Mucosa of rectum (tissue), 2 donors: ENCODE measurements around the gene THRAP3.

Source experiments
- H3K27ac ChIP-seq, 2 donors: one replicate each; pipeline ENCODE4 v1.7.0; 2013; ENCODE audit warnings: inconsistent platforms in 2 of 2, low read depth in 2 of 2, low read length in 2 of 2
- H3K27me3 ChIP-seq, 2 donors: one replicate each; pipeline ENCODE4 v1.7.0; 2013; ENCODE audit warnings: low read length in 2 of 2; ENCODE audit not compliant: control insufficient read depth in 2 of 2, insufficient read depth in 2 of 2
- H3K36me3 ChIP-seq, 2 donors: one replicate each; pipeline ENCODE4 v1.7.0; 2013; ENCODE audit warnings: low read length in 2 of 2; ENCODE audit not compliant: control insufficient read depth in 2 of 2, insufficient read depth in 2 of 2
- H3K4me1 ChIP-seq, 2 donors: one replicate each; pipeline ENCODE4 v1.7.0; 2013; ENCODE audit warnings: low read length in 2 of 2, mild to moderate bottlenecking in 1 of 2; ENCODE audit not compliant: control insufficient read depth in 2 of 2, insufficient read depth in 2 of 2
- H3K4me3 ChIP-seq, 2 donors: one replicate each; pipeline ENCODE4 v1.7.0; 2013; ENCODE audit warnings: low read length in 2 of 2
- H3K9ac ChIP-seq, 2 donors: one replicate each; pipeline ENCODE4 v1.7.0; 2013; ENCODE audit warnings: low read length in 2 of 2, low read depth in 1 of 2, mild to moderate bottlenecking in 1 of 2
- H3K9me3 ChIP-seq, 2 donors: one replicate each; pipeline ENCODE4 v1.7.0; 2013; ENCODE audit warnings: low read length in 2 of 2; ENCODE audit not compliant: control insufficient read depth in 2 of 2
- donor health status: healthy.
- donor health status: Normal muscosa, but diverticular disease.

The THRAP3 gene

GRCh38 chr1:36337830-36338229 is 113.6 kb downstream of the THRAP3 start:
- Histone ChIP-seq H3K9me3 (no peaks in the 10 kb centered on the region), H3K36me3 (peaks cover 13 to 17% of the 10 kb centered on the region in 2 donors), H3K4me1 (peaks cover 0 to 6% of the 10 kb centered on the region in 2 donors), H3K27ac (no peak overlapping the region), H3K9ac (no peak overlapping the region), H3K4me3 (no peak overlapping the region), H3K27me3 (no peaks in the 10 kb centered on the region)

- Histone ChIP-seq H3K4me1 (peaks cover 0 to 6% of the 10 kb centered on the region in 2 donors), H3K9me3 (no peaks in the 10 kb centered on the region), H3K9ac (no peak overlapping the region), H3K36me3 (peaks cover 20 to 23% of the 10 kb centered on the region in 2 donors), H3K4me3 (no peak overlapping the region), H3K27me3 (no peaks in the 10 kb centered on the region), H3K27ac (no peak overlapping the region)
Measured at GRCh38 chr1:36339215-36339614, 115.0 kb downstream of the THRAP3 start.

GRCh38 chr1:36339615-36340014 is 115.4 kb downstream of the THRAP3 start:
- no peak overlapping the region for H3K27ac ChIP-seq
- H3K27me3 ChIP-seq: no peaks in the 10 kb centered on the region
- H3K4me3 ChIP-seq: no peak overlapping the region
- no peaks in the 10 kb centered on the region for H3K9me3 ChIP-seq
- peaks cover 24 to 27% of the 10 kb centered on the region in 2 donors for H3K36me3 ChIP-seq
- H3K9ac ChIP-seq: no peak overlapping the region
- peaks cover 0 to 6% of the 10 kb centered on the region in 2 donors for H3K4me1 ChIP-seq

- Histone ChIP-seq H3K27ac (no peak overlapping the region), H3K9ac (no peak overlapping the region), H3K9me3 (no peaks in the 10 kb centered on the region), H3K4me1 (peaks cover 0 to 6% of the 10 kb centered on the region in 2 donors), H3K4me3 (no peak overlapping the region), H3K36me3 (peaks cover 32 to 43% of the 10 kb centered on the region in 2 donors), H3K27me3 (no peaks in the 10 kb centered on the region)
Measured at GRCh38 chr1:36341626-36342320, 117.5 kb downstream of the THRAP3 start.

GRCh38 chr1:36342426-36343185 is 118.4 kb downstream of the THRAP3 start:
- Histone ChIP-seq H3K27ac (no peak overlapping the region), H3K9me3 (no peaks in the 10 kb centered on the region), H3K27me3 (no peaks in the 10 kb centered on the region), H3K9ac (no peak overlapping the region), H3K36me3 (peaks cover 38 to 48% of the 10 kb centered on the region in 2 donors), H3K4me3 (no peak overlapping the region), H3K4me1 (peaks cover 0 to 6% of the 10 kb centered on the region in 2 donors)

GRCh38 chr1:36343651-36344394 is 119.6 kb downstream of the THRAP3 start:
- no peak overlapping the region for H3K27ac ChIP-seq
- H3K4me3 ChIP-seq: no peak overlapping the region
- H3K36me3 ChIP-seq: peaks cover 48 to 58% of the 10 kb centered on the region in 2 donors
- H3K4me1 ChIP-seq: peaks cover 0 to 1% of the 10 kb centered on the region in 2 donors
- H3K27me3 ChIP-seq: no peaks in the 10 kb centered on the region
- no peak overlapping the region for H3K9ac ChIP-seq
- no peaks in the 10 kb centered on the region for H3K9me3 ChIP-seq

GRCh38 chr1:36344395-36344680 is 120.1 kb downstream of the THRAP3 start:
- Histone ChIP-seq H3K27ac (no peak overlapping the region), H3K9me3 (no peaks in the 10 kb centered on the region), H3K4me1 (peaks cover 0 to 7% of the 10 kb centered on the region in 2 donors), H3K27me3 (no peaks in the 10 kb centered on the region), H3K36me3 (peaks cover 50 to 60% of the 10 kb centered on the region in 2 donors), H3K9ac (no peak overlapping the region), H3K4me3 (no peak overlapping the region)

- no peaks in the 10 kb centered on the region for H3K27me3 ChIP-seq
- H3K36me3 ChIP-seq: peaks cover 50 to 62% of the 10 kb centered on the region in 2 donors
- no peak overlapping the region for H3K4me3 ChIP-seq
- no peak overlapping the region for H3K27ac ChIP-seq
- no peak overlapping the region for H3K9ac ChIP-seq
- H3K4me1 ChIP-seq: peaks cover 3 to 8% of the 10 kb centered on the region in 2 donors
- no peaks in the 10 kb centered on the region for H3K9me3 ChIP-seq
Measured at GRCh38 chr1:36345353-36345752, 121.1 kb downstream of the THRAP3 start.

GRCh38 chr1:36346741-36347370 is 122.6 kb downstream of the THRAP3 start:
- peaks cover 40 to 50% of the 10 kb centered on the region in 2 donors for H3K36me3 ChIP-seq
- no peaks in the 10 kb centered on the region for H3K9me3 ChIP-seq
- no peaks in the 10 kb centered on the region for H3K27me3 ChIP-seq
- H3K27ac ChIP-seq: no peak overlapping the region
- no peak overlapping the region for H3K9ac ChIP-seq
- H3K4me1 ChIP-seq: peaks cover 14 to 18% of the 10 kb centered on the region in 2 donors
- no peak overlapping the region for H3K4me3 ChIP-seq
